M059J (cell line): ENCODE data around the gene CREB3L2. TPM values are rescaled to one million over a fixed set of nuclear protein-coding genes. Genes with fewer than 3 reads are reported as not detected.
"Not testable (repeated sequence)": the region's sequence is repeated elsewhere in the genome, so short reads cannot be mapped to it uniquely, and the experiment has no call there.

Experiments
- DNase-seq: peaks from one replicate; pipeline ENCODE4 v3.0.0-alpha.2; 2012; ENCODE audit warnings: low read depth
- total RNA-seq: library from RNA; depleted of rRNA; stranded (reverse); fragments of >200 nt; shearing (Covaris generic); gene quantifications from 2 replicates; pipeline ENCODE4 v1.2.3, GENCODE V29; 2014

CREB3L2 gene
- total RNA-seq, 1 experiment from 2014 or later: 31.9 TPM

- no peak for DNase-seq
Observed at GRCh38 chr7:137934176-137934826, 67.6 kb downstream of the CREB3L2 start.

GRCh38 chr7:137933270-137934017 is 68.4 kb downstream of the CREB3L2 start:
- peak; percentile 86 for DNase-seq

- peak; percentile 86 for DNase-seq
Observed at GRCh38 chr7:137932881-137933269, 69.0 kb downstream of the CREB3L2 start.

GRCh38 chr7:137931823-137932222 is 70.1 kb downstream of the CREB3L2 start:
- no peak for DNase-seq

- DNase-seq: peak; percentile 80
Observed at GRCh38 chr7:137930581-137930980, 71.3 kb downstream of the CREB3L2 start.

- DNase-seq: peak; percentile 29
Observed at GRCh38 chr7:137928626-137929025, 73.3 kb downstream of the CREB3L2 start.

- no peak for DNase-seq
Observed at GRCh38 chr7:137927386-137927785, 74.5 kb downstream of the CREB3L2 start.

GRCh38 chr7:137926206-137926605 is 75.7 kb downstream of the CREB3L2 start:
- not testable (repeated sequence) for DNase-seq

GRCh38 chr7:137925754-137926153 is 76.1 kb downstream of the CREB3L2 start:
- no peak for DNase-seq

GRCh38 chr7:137925091-137925490 is 76.8 kb downstream of the CREB3L2 start:
- DNase-seq: no peak

- DNase-seq: peak; percentile 72
Observed at GRCh38 chr7:137923380-137923779, 78.5 kb downstream of the CREB3L2 start.

- peak; percentile 26 for DNase-seq
Observed at GRCh38 chr7:137920637-137921399, 81.1 kb downstream of the CREB3L2 start.

- no peak for DNase-seq
Observed at GRCh38 chr7:137919987-137920386, 81.9 kb downstream of the CREB3L2 start.

- no peak for DNase-seq
Observed at GRCh38 chr7:137916980-137917645, 84.8 kb downstream of the CREB3L2 start.

GRCh38 chr7:137916564-137916963 is 85.3 kb downstream of the CREB3L2 start:
- DNase-seq: no peak

- no peak for DNase-seq
Observed at GRCh38 chr7:137915266-137915665, 86.6 kb downstream of the CREB3L2 start.

- no peak for DNase-seq
Observed at GRCh38 chr7:137913985-137914384, 87.9 kb downstream of the CREB3L2 start.

- no peak for DNase-seq
Observed at GRCh38 chr7:137909042-137909441, 92.8 kb downstream of the CREB3L2 start.

GRCh38 chr7:137908106-137908505 is 93.8 kb downstream of the CREB3L2 start:
- DNase-seq: no peak

- not testable (repeated sequence) for DNase-seq
Observed at GRCh38 chr7:137906636-137907035, 95.2 kb downstream of the CREB3L2 start.

GRCh38 chr7:137904833-137905232 is 97.1 kb downstream of the CREB3L2 start:
- DNase-seq: no peak
